Testis (tissue), 3 donors: ENCODE results near the gene XXYLT1. TPM values are rescaled to one million over a fixed set of nuclear protein-coding genes. Genes with fewer than 3 reads are reported as not detected.

ENCODE experiments used
- DNase-seq: peaks from one replicate; pipeline ENCODE4 v3.0.0-alpha.2; 2019
- H3K27ac ChIP-seq, 2 donors: fragments of 200-600 bp; sonication (generic); one replicate each; pipeline ENCODE4 v1.5.1; 2019
- H3K27me3 ChIP-seq: fragments of 200-600 bp; sonication (generic); one replicate; pipeline ENCODE4 v1.5.1; 2019
- H3K36me3 ChIP-seq: fragments of 200-600 bp; sonication (generic); one replicate; pipeline ENCODE4 v1.5.1; 2017; ENCODE audit warnings: low read depth; ENCODE audit errors: missing control alignments
- H3K4me1 ChIP-seq: fragments of 200-600 bp; sonication (generic); one replicate; pipeline ENCODE4 v1.5.1; 2019
- H3K4me3 ChIP-seq, 2 donors: fragments of 200-600 bp; sonication (generic); one replicate each; pipeline ENCODE4 v1.5.1; 2017 to 2019
- H3K9me3 ChIP-seq: fragments of 200-600 bp; sonication (generic); one replicate; pipeline ENCODE4 v1.5.1; 2017
- CTCF ChIP-seq, 3 experiments: fragments of 450-650 bp in 2 of 3; fragments of 200-600 bp in 1 of 3; sonication (generic) in 1 of 3; IDR thresholded peaks; one replicate each; pipeline ENCODE4 v1.5.1; 2016 to 2019; ENCODE audit warnings: antibody characterized with exemption in 3 of 3, mild to moderate bottlenecking in 2 of 3, moderate library complexity in 1 of 3
- POLR2A ChIP-seq: fragments of 450-650 bp; IDR thresholded peaks from one replicate; pipeline ENCODE4 v1.6.1; 2017; ENCODE audit warnings: antibody characterized with exemption, mild to moderate bottlenecking, moderate library complexity
- WGBS, 2 donors: methylation state at CpG; one replicate each; pipeline ENCODE4 v1.1.5; 2018; 5-methylcytosine and 5-hydroxymethylcytosine counted together
- intact Hi-C: fragments of 100-400 bp; cut with DNase I; formaldehyde crosslinking; loops from one replicate; pipeline ENCODE4 v1.15.1; 2023; ENCODE audit warnings: low total_unique reads
- polyA plus RNA-seq: library from polyadenylated mRNA; stranded (reverse); fragments of 350-450 nt; fragmentation: Illumina TruSeq; extraction: RNeasy Lipid Tissue Mini Kit (QIAGEN cat#74804); gene quantifications from one replicate; pipeline ENCODE4 v1.2.3, GENCODE V29; 2014; ENCODE audit warnings: low read depth, low replicate concordance; ENCODE audit not compliant: insufficient read depth
- total RNA-seq, 2 donors: library from RNA; depleted of rRNA; stranded (reverse); fragments of >200 nt; gene quantifications; one replicate each; pipeline ENCODE4 v1.2.3, GENCODE V29; 2016

Gene XXYLT1
- total and polyA plus RNA-seq, 3 donors from 2014 or later = 7.2 to 12.5 (median 11.1) TPM

GRCh38 chr3:195253923-195254432, 17.0 kb downstream of the XXYLT1 start:
- Histone ChIP-seq H3K27me3 (no peaks in the 10 kb centered on the region), H3K36me3 (no peaks in the 10 kb centered on the region), H3K9me3 (no peaks in the 10 kb centered on the region), H3K4me3 (no peak overlapping the region), H3K27ac (no peak overlapping the region), H3K4me1 (peaks cover 6% of the 10 kb centered on the region)
- 93 to 100% methylated on average over 5 to 10 of the region's 10 CpGs for WGBS, 2 donors
- TF ChIP-seq POLR2A = no peak
- no peak for TF ChIP-seq CTCF (IDR thresholded peaks at IDR 0.05)
- intact Hi-C loops = loop anchor here (10.0 kb wide), 1 partner anchor 139 kb away; no protein-coding TSS in a partner anchor
- DNase-seq = no peak

GRCh38 chr3:195251336-195252065, 19.5 kb downstream of the XXYLT1 start:
- Histone ChIP-seq H3K27ac (no peak overlapping the region), H3K4me3 (no peak overlapping the region), H3K27me3 (no peaks in the 10 kb centered on the region), H3K4me1 (no peaks in the 10 kb centered on the region), H3K36me3 (no peaks in the 10 kb centered on the region), H3K9me3 (no peaks in the 10 kb centered on the region)
- TF ChIP-seq CTCF (IDR thresholded peaks at IDR 0.05) = no peak
- no peak for TF ChIP-seq POLR2A
- intact Hi-C loops = loop anchor here (10.0 kb wide), 1 partner anchor 137 kb away; no protein-coding TSS in a partner anchor
- no peak for DNase-seq
- 93 to 97% methylated on average over 10 to 14 of the region's 14 CpGs for WGBS, 2 donors

GRCh38 chr3:195250473-195251251, 20.3 kb downstream of the XXYLT1 start:
- Histone ChIP-seq H3K9me3 (no peaks in the 10 kb centered on the region), H3K27ac (no peak overlapping the region), H3K36me3 (no peaks in the 10 kb centered on the region), H3K4me1 (no peaks in the 10 kb centered on the region), H3K4me3 (no peak overlapping the region), H3K27me3 (no peaks in the 10 kb centered on the region)
- intact Hi-C loops = loop anchor here (10.0 kb wide), 1 partner anchor 136 kb away; no protein-coding TSS in a partner anchor
- TF ChIP-seq POLR2A = no peak
- TF ChIP-seq CTCF (IDR thresholded peaks at IDR 0.05) = peak in 2 of 3 experiments; percentile 20 to 49
- DNase-seq = peak; percentile 73
- WGBS, 2 donors = 56 to 76% methylated on average over 14 of the region's 14 CpGs

GRCh38 chr3:195249858-195250464, 21.0 kb downstream of the XXYLT1 start:
- peak; percentile 5 for DNase-seq
- Histone ChIP-seq H3K36me3 (no peaks in the 10 kb centered on the region), H3K4me1 (no peaks in the 10 kb centered on the region), H3K4me3 (no peak overlapping the region), H3K9me3 (no peaks in the 10 kb centered on the region), H3K27ac (no peak overlapping the region), H3K27me3 (no peaks in the 10 kb centered on the region)
- TF ChIP-seq POLR2A (no peak), CTCF (IDR thresholded peaks at IDR 0.05) (no peak)
- WGBS, 2 donors = 93 to 95% methylated on average over 10 to 11 of the region's 11 CpGs
- intact Hi-C loops = loop anchor here (10.0 kb wide), 1 partner anchor 135 kb away; no protein-coding TSS in a partner anchor
